HepG2 (cell line): ENCODE results near the gene RHOD. TPM values are rescaled to one million over a fixed set of nuclear protein-coding genes. Genes with fewer than 3 reads are reported as not detected.

Experiments
- CTCF ChIP-seq: sonication (generic); formaldehyde crosslinking; IDR thresholded peaks from 2 replicates; pipeline ENCODE4 v1.5.0; 2020; ENCODE audit warnings: mild to moderate bottlenecking, missing genetic modification reagents, moderate library complexity
- FOXO1 ChIP-seq: sonication (generic); formaldehyde crosslinking; IDR thresholded peaks from 2 replicates; pipeline ENCODE4 v1.4.0; 2020; ENCODE audit warnings: missing genetic modification reagents
- HDAC2 ChIP-seq: sonication (generic); formaldehyde crosslinking; IDR thresholded peaks from 2 replicates; pipeline ENCODE4 v1.4.0; 2020; ENCODE audit warnings: missing genetic modification reagents
- HMGXB4 ChIP-seq, 2 experiments: sonication (generic) in 1 of 2; formaldehyde crosslinking in 1 of 2; IDR thresholded peaks; 2 replicates each; pipeline versions ENCODE4 v1.4.0 to v1.6.1; 2018 to 2020; ENCODE audit warnings: missing genetic modification reagents in 2 of 2, borderline replicate concordance in 1 of 2, low read depth in 1 of 2, mild to moderate bottlenecking in 1 of 2, missing biosample characterization in 1 of 2
- HNF4A ChIP-seq: sonication (generic); formaldehyde crosslinking; IDR thresholded peaks from 2 replicates; pipeline ENCODE4 v1.4.0; 2020; ENCODE audit warnings: missing genetic modification reagents
- KMT2A ChIP-seq: sonication (generic); formaldehyde crosslinking; IDR thresholded peaks from 2 replicates; pipeline ENCODE4 v1.4.0; 2020; ENCODE audit warnings: missing genetic modification reagents
- LCORL ChIP-seq, 2 experiments: fragments of 450-650 bp in 1 of 2; sonication (generic) in 1 of 2; formaldehyde crosslinking in 1 of 2; IDR thresholded peaks; 2 replicates each; pipeline versions ENCODE4 v1.5.0 to v1.6.1; 2017 to 2020; ENCODE audit warnings: antibody characterized with exemption in 1 of 2, missing genetic modification reagents in 1 of 2
- MAFK ChIP-seq, 2 experiments: IDR thresholded peaks in 1 of 2; conservative IDR thresholded peaks in 1 of 2; 2 replicates each; pipeline ENCODE4 v1.6.1; 2011; ENCODE audit warnings: improper control_type of control experiment in 2 of 2, low read length in 2 of 2
- MEF2D ChIP-seq: sonication (generic); formaldehyde crosslinking; IDR thresholded peaks from 2 replicates; pipeline ENCODE4 v1.5.1; 2020; ENCODE audit warnings: mild to moderate bottlenecking, missing genetic modification reagents
- MEIS1 ChIP-seq: sonication (generic); formaldehyde crosslinking; IDR thresholded peaks from 2 replicates; pipeline ENCODE4 v1.9.0; 2021; ENCODE audit warnings: mild to moderate bottlenecking, missing genetic modification reagents, moderate library complexity, borderline replicate concordance
- SP4 ChIP-seq: sonication (generic); formaldehyde crosslinking; IDR thresholded peaks from 2 replicates; pipeline ENCODE4 v1.8.1; 2023; ENCODE audit warnings: mild to moderate bottlenecking, missing genetic modification reagents
- SP5 ChIP-seq: IDR thresholded peaks from 2 replicates; pipeline ENCODE4 v1.6.1; 2016; ENCODE audit warnings: low read depth, borderline replicate concordance
- STAG1 ChIP-seq: sonication (generic); formaldehyde crosslinking; IDR thresholded peaks from 2 replicates; pipeline ENCODE4 v1.4.0; 2020; ENCODE audit warnings: missing genetic modification reagents
- ZNF251 ChIP-seq: sonication (generic); formaldehyde crosslinking; IDR thresholded peaks from 2 replicates; pipeline ENCODE4 v1.9.0; 2021; ENCODE audit warnings: mild to moderate bottlenecking, missing genetic modification reagents
- ZNF260 ChIP-seq: sonication (generic); formaldehyde crosslinking; IDR thresholded peaks from 2 replicates; pipeline ENCODE4 v1.4.0; 2020; ENCODE audit warnings: missing genetic modification reagents, low read depth, mild to moderate bottlenecking, borderline replicate concordance
- ZSCAN25 ChIP-seq: sonication (generic); formaldehyde crosslinking; IDR thresholded peaks from 2 replicates; pipeline ENCODE4 v1.8.0; 2022; ENCODE audit warnings: mild to moderate bottlenecking, missing genetic modification reagents
- polyA plus RNA-seq, 8 experiments: library from polyadenylated mRNA; depleted of rRNA in 3 of 8; stranded (reverse) in 7 of 8; unstranded in 1 of 8; fragments of >200 nt; fragmentation: Illumina TruSeq in 4 of 8; extraction: Trizol in 4 of 8; gene quantifications; 2 replicates each; pipeline versions ENCODE4 v1.2.1 to v1.2.3, GENCODE V29; 2011 to 2016; ENCODE audit warnings: low read depth in 4 of 8, missing spikeins in 1 of 8, mixed read lengths in 1 of 8; ENCODE audit not compliant: insufficient read depth in 1 of 8
- total RNA-seq, 5 experiments: library from RNA; depleted of rRNA; stranded (reverse); fragments of >200 nt; fragmentation: Illumina TruSeq; extraction: Trizol; gene quantifications; 2 replicates each; pipeline ENCODE4 v1.2.3, GENCODE V29; 2016; ENCODE audit warnings: low read depth in 1 of 5
- TF ChIP-seq, protein P1 (sequence below): sonication (generic); formaldehyde crosslinking; IDR thresholded peaks from 2 replicates; pipeline ENCODE4 v1.4.0; 2020; ENCODE audit warnings: missing genetic modification reagents, borderline replicate concordance
- TF ChIP-seq, protein P2 (sequence below): IDR thresholded peaks from 2 replicates; pipeline ENCODE4 v1.6.1; 2016; ENCODE audit warnings: control low read depth
- TF ChIP-seq, protein P3 (sequence below): sonication (generic); formaldehyde crosslinking; IDR thresholded peaks from 2 replicates; pipeline ENCODE4 v1.8.0; 2022; ENCODE audit warnings: mild to moderate bottlenecking, missing genetic modification reagents
- TF ChIP-seq, protein P4 (sequence below): IDR thresholded peaks from 2 replicates; pipeline ENCODE4 v1.6.1; 2012; ENCODE audit warnings: inconsistent platforms
- TF ChIP-seq, protein P5 (sequence below): sonication (generic); IDR thresholded peaks from 2 replicates; pipeline ENCODE4 v1.6.1; 2016; ENCODE audit warnings: low read depth, borderline replicate concordance

RHOD gene
- total and polyA plus RNA-seq, 2 of the 13 experiments (the other 11 are each of a cell fraction or from before 2014, with no cell fraction given), result 0.27 to 0.98 TPM

GRCh38 chr11:67082071-67082791 lies 25.6 kb downstream of the RHOD start (continued):
- TF ChIP-seq CTCF (CRISPR knock-in tag), result peak; percentile 50
- TF ChIP-seq LCORL (IDR thresholded peaks at IDR 0.05), result no peak
- no peak for TF ChIP-seq LCORL (CRISPR knock-in tag; IDR thresholded peaks at IDR 0.05)
- no peak for TF ChIP-seq HDAC2
- TF ChIP-seq, protein P1, sequence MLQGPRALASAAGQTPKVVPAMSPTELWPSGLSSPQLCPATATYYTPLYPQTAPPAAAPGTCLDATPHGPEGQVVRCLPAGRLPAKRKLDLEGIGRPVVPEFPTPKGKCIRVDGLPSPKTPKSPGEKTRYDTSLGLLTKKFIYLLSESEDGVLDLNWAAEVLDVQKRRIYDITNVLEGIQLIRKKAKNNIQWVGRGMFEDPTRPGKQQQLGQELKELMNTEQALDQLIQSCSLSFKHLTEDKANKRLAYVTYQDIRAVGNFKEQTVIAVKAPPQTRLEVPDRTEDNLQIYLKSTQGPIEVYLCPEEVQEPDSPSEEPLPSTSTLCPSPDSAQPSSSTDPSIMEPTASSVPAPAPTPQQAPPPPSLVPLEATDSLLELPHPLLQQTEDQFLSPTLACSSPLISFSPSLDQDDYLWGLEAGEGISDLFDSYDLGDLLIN, result no peak
- TF ChIP-seq, protein P2, sequence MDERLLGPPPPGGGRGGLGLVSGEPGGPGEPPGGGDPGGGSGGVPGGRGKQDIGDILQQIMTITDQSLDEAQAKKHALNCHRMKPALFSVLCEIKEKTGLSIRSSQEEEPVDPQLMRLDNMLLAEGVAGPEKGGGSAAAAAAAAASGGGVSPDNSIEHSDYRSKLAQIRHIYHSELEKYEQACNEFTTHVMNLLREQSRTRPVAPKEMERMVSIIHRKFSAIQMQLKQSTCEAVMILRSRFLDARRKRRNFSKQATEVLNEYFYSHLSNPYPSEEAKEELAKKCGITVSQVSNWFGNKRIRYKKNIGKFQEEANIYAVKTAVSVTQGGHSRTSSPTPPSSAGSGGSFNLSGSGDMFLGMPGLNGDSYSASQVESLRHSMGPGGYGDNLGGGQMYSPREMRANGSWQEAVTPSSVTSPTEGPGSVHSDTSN (CRISPR knock-in tag), result no peak
- TF ChIP-seq HNF4A, result no peak
- TF ChIP-seq MEIS1, result no peak
- TF ChIP-seq SP5 (CRISPR knock-in tag), result peak; percentile 22; the same call in 1 of the 2 replicates
- no peak for TF ChIP-seq KMT2A (CRISPR knock-in tag)
- TF ChIP-seq, protein P3, sequence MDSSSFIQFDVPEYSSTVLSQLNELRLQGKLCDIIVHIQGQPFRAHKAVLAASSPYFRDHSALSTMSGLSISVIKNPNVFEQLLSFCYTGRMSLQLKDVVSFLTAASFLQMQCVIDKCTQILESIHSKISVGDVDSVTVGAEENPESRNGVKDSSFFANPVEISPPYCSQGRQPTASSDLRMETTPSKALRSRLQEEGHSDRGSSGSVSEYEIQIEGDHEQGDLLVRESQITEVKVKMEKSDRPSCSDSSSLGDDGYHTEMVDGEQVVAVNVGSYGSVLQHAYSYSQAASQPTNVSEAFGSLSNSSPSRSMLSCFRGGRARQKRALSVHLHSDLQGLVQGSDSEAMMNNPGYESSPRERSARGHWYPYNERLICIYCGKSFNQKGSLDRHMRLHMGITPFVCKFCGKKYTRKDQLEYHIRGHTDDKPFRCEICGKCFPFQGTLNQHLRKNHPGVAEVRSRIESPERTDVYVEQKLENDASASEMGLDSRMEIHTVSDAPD (CRISPR knock-in tag), result no peak
- TF ChIP-seq, protein P4, sequence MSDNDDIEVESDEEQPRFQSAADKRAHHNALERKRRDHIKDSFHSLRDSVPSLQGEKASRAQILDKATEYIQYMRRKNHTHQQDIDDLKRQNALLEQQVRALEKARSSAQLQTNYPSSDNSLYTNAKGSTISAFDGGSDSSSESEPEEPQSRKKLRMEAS, result peak; percentile 3; the same call in 1 of the 2 replicates
- TF ChIP-seq ZNF251 (CRISPR knock-in tag), result no peak
- TF ChIP-seq STAG1, result peak; percentile 38
- TF ChIP-seq ZSCAN25 (CRISPR knock-in tag), result peak; percentile 90
- TF ChIP-seq MAFK (conservative IDR thresholded peaks at IDR 0.05 in 1 of 2, IDR thresholded peaks at IDR 0.05 in 1 of 2; ENCODE audit: low read length in 2 of 2), result no peak
- TF ChIP-seq ZNF260 (CRISPR knock-in tag), result no peak
- TF ChIP-seq, protein P5, sequence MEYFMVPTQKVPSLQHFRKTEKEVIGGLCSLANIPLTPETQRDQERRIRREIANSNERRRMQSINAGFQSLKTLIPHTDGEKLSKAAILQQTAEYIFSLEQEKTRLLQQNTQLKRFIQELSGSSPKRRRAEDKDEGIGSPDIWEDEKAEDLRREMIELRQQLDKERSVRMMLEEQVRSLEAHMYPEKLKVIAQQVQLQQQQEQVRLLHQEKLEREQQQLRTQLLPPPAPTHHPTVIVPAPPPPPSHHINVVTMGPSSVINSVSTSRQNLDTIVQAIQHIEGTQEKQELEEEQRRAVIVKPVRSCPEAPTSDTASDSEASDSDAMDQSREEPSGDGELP, result 0 out of 2 replicates have a peak, but pooled peaks have one; percentile 8
- no peak for TF ChIP-seq FOXO1 (CRISPR knock-in tag)
- TF ChIP-seq MEF2D, result no peak
- no peak for TF ChIP-seq SP4 (CRISPR knock-in tag)
- 0 out of 4 replicates have a peak, but pooled peaks of 1 of the 2 experiments have one; percentile 39 for TF ChIP-seq HMGXB4 (CRISPR knock-in tag; IDR thresholded peaks at IDR 0.05; ENCODE audit: borderline replicate concordance in 1 of 2, low read depth in 1 of 2)
